IgD-negative memory B cell (primary cell): Measurements from ENCODE around the gene HYOU1. TPM values are rescaled to one million over a fixed set of nuclear protein-coding genes. Genes with fewer than 3 reads are reported as not detected.
"Not testable (repeated sequence)": the region's sequence is repeated elsewhere in the genome, so short reads cannot be mapped to it uniquely, and the experiment has no call there.

Experiments
- H3K27ac Mint-ChIP-seq, 3 donors: one replicate each; pipeline ENCODE4 v1.8.0; 2020 to 2022; ENCODE audit warnings: mild to moderate bottlenecking in 3 of 3, mixed read lengths in 3 of 3, moderate library complexity in 1 of 3
- H3K27me3 Mint-ChIP-seq: one replicate; pipeline ENCODE4 v1.8.0; 2021; ENCODE audit warnings: mixed read lengths
- H3K36me3 Mint-ChIP-seq: one replicate; pipeline ENCODE4 v1.8.0; 2020; ENCODE audit warnings: mild to moderate bottlenecking, mixed read lengths
- H3K4me1 Mint-ChIP-seq, 3 donors: one replicate each; pipeline ENCODE4 v1.8.0; 2020 to 2022; ENCODE audit warnings: mixed read lengths in 3 of 3, mild to moderate bottlenecking in 1 of 3
- H3K4me3 Mint-ChIP-seq, 4 donors: one replicate each; pipeline ENCODE4 v1.8.0; 2020 to 2022; ENCODE audit warnings: mild to moderate bottlenecking in 4 of 4, mixed read lengths in 4 of 4, moderate library complexity in 3 of 4
- H3K9me3 Mint-ChIP-seq, 3 donors: one replicate each; pipeline ENCODE4 v1.8.0; 2020 to 2021; ENCODE audit warnings: mixed read lengths in 3 of 3, mild to moderate bottlenecking in 1 of 3
- polyA plus RNA-seq: library from polyadenylated mRNA; unstranded; fragments of 300-500 nt; fragmentation: Illumina TruSeq; gene quantifications from one replicate; pipeline ENCODE4 v1.2.3, GENCODE V29; 2021

The HYOU1 gene
- polyA plus RNA-seq, 1 donor from 2014 or later = 16.4 TPM

- H3K36me3 Mint-ChIP-seq = peaks cover 1% of the 10 kb centered on the region
- H3K9me3 Mint-ChIP-seq = no peaks in the 10 kb centered on the region
- H3K4me1 Mint-ChIP-seq = peaks cover 11 to 18% (median 14%) of the 10 kb centered on the region in 3 donors
- peak overlapping the region in 1 of 4 donors; percentile 80 for H3K4me3 Mint-ChIP-seq
- no peak overlapping the region for H3K27ac Mint-ChIP-seq
- no peaks in the 10 kb centered on the region for H3K27me3 Mint-ChIP-seq
These were observed 30.0 kb downstream of the HYOU1 start for GRCh38 chr11:119026970-119027369.

GRCh38 chr11:119025978-119026766 is 30.8 kb downstream of the HYOU1 start:
- H3K9me3 Mint-ChIP-seq = no peaks in the 10 kb centered on the region
- H3K27ac Mint-ChIP-seq = peak overlapping the region in 1 of 3 donors; percentile 15
- H3K36me3 Mint-ChIP-seq = peaks cover 3% of the 10 kb centered on the region
- peak overlapping the region in 1 of 4 donors; percentile 29 for H3K4me3 Mint-ChIP-seq
- H3K4me1 Mint-ChIP-seq = peaks cover 15 to 23% (median 17%) of the 10 kb centered on the region in 3 donors
- no peaks in the 10 kb centered on the region for H3K27me3 Mint-ChIP-seq

- H3K27ac Mint-ChIP-seq = peak overlapping the region in 2 of 3 donors; percentile 33 to 55
- H3K27me3 Mint-ChIP-seq = no peaks in the 10 kb centered on the region
- H3K4me3 Mint-ChIP-seq = peak overlapping the region in 1 of 4 donors; percentile 29
- H3K4me1 Mint-ChIP-seq = peaks cover 15 to 23% (median 18%) of the 10 kb centered on the region in 3 donors
- no peaks in the 10 kb centered on the region for H3K9me3 Mint-ChIP-seq
- H3K36me3 Mint-ChIP-seq = peaks cover 3% of the 10 kb centered on the region
These were observed 31.5 kb downstream of the HYOU1 start for GRCh38 chr11:119025541-119025940.

GRCh38 chr11:119025099-119025473 is 31.9 kb downstream of the HYOU1 start:
- H3K36me3 Mint-ChIP-seq = peaks cover 3% of the 10 kb centered on the region
- H3K9me3 Mint-ChIP-seq = no peaks in the 10 kb centered on the region
- peak overlapping the region in 1 of 3 donors; percentile 55 for H3K27ac Mint-ChIP-seq
- H3K4me3 Mint-ChIP-seq = peak overlapping the region in 1 of 4 donors; percentile 78
- no peaks in the 10 kb centered on the region for H3K27me3 Mint-ChIP-seq
- peaks cover 16 to 24% (median 20%) of the 10 kb centered on the region in 3 donors for H3K4me1 Mint-ChIP-seq

GRCh38 chr11:119024430-119025098 is 32.4 kb downstream of the HYOU1 start:
- H3K27ac Mint-ChIP-seq = peak overlapping the region in 2 of 3 donors; percentile 58 to 90
- peaks cover 14 to 24% (median 21%) of the 10 kb centered on the region in 3 donors for H3K4me1 Mint-ChIP-seq
- peak overlapping the region in 1 of 4 donors; percentile 78 for H3K4me3 Mint-ChIP-seq
- no peaks in the 10 kb centered on the region for H3K9me3 Mint-ChIP-seq
- H3K36me3 Mint-ChIP-seq = peaks cover 3% of the 10 kb centered on the region
- no peaks in the 10 kb centered on the region for H3K27me3 Mint-ChIP-seq

- Mint-ChIP-seq H3K27me3 (no peaks in the 10 kb centered on the region), H3K9me3 (no peaks in the 10 kb centered on the region), H3K36me3 (peaks cover 3% of the 10 kb centered on the region), H3K27ac (no peak overlapping the region), H3K4me1 (peaks cover 11 to 20% (median 16%) of the 10 kb centered on the region in 3 donors), H3K4me3 (peak overlapping the region in 1 of 4 donors; percentile 78)
These were observed 33.3 kb downstream of the HYOU1 start for GRCh38 chr11:119023741-119024140.

- Mint-ChIP-seq H3K9me3 (no peaks in the 10 kb centered on the region), H3K27me3 (no peaks in the 10 kb centered on the region), H3K27ac (peak overlapping the region in 1 of 3 donors; percentile 70), H3K4me3 (peak overlapping the region in 2 of 4 donors; percentile 81 to 82), H3K36me3 (peaks cover 9% of the 10 kb centered on the region), H3K4me1 (peaks cover 17 to 35% (median 22%) of the 10 kb centered on the region in 3 donors)
These were observed 35.4 kb downstream of the HYOU1 start for GRCh38 chr11:119021631-119022030.

GRCh38 chr11:119019996-119020395 is 37.0 kb downstream of the HYOU1 start:
- H3K27me3 Mint-ChIP-seq = no peaks in the 10 kb centered on the region
- peaks cover 30 to 32% (median 32%) of the 10 kb centered on the region in 3 donors for H3K4me1 Mint-ChIP-seq
- H3K4me3 Mint-ChIP-seq = peak overlapping the region; percentile 98 to 100 (median 100)
- no peaks in the 10 kb centered on the region for H3K9me3 Mint-ChIP-seq
- peaks cover 9% of the 10 kb centered on the region for H3K36me3 Mint-ChIP-seq
- peak overlapping the region in 2 of 3 donors; percentile 99 to 100 for H3K27ac Mint-ChIP-seq

- Mint-ChIP-seq H3K9me3 (no peaks in the 10 kb centered on the region), H3K4me1 (peaks cover 28 to 32% (median 31%) of the 10 kb centered on the region in 3 donors), H3K27me3 (no peaks in the 10 kb centered on the region), H3K36me3 (peaks cover 12% of the 10 kb centered on the region), H3K27ac (peak within 1 kb of the TSS; percentile 99 to 100 (median 99)), H3K4me3 (peak within 1 kb of the TSS; percentile 98 to 100 (median 100))
These were observed 38.7 kb downstream of the HYOU1 start, which contains the start of the genes RPS25 and TRAPPC4 for GRCh38 chr11:119018074-119018938. Gene RPS25, minus strand, starts transcription at chr11:119018343. Its CDS starts 59 bp downstream, at chr11:119018284. Gene TRAPPC4, plus strand, starts transcription at chr11:119018766. Its CDS starts 30 bp downstream, at chr11:119018796.

- not testable (repeated sequence) for H3K9me3 Mint-ChIP-seq, H3K27me3 Mint-ChIP-seq
- Mint-ChIP-seq H3K4me1 (peaks cover 28 to 38% (median 31%) of the 10 kb centered on the region in 3 donors), H3K27ac (peak overlapping the region; percentile 99 to 100 (median 99)), H3K4me3 (peak overlapping the region; percentile 98 to 100 (median 100)), H3K36me3 (peaks cover 12% of the 10 kb centered on the region)
These were observed 39.6 kb downstream of the HYOU1 start for GRCh38 chr11:119017377-119017776.

GRCh38 chr11:119016216-119017009 is 40.6 kb downstream of the HYOU1 start:
- H3K27ac Mint-ChIP-seq = peak overlapping the region; percentile 92 to 100 (median 99)
- no peaks in the 10 kb centered on the region for H3K9me3 Mint-ChIP-seq
- H3K4me1 Mint-ChIP-seq = peaks cover 25 to 37% (median 29%) of the 10 kb centered on the region in 3 donors
- H3K27me3 Mint-ChIP-seq = no peaks in the 10 kb centered on the region
- H3K36me3 Mint-ChIP-seq = peaks cover 10% of the 10 kb centered on the region
- peak overlapping the region in 2 of 4 donors; percentile 99 to 100 for H3K4me3 Mint-ChIP-seq

- Mint-ChIP-seq H3K9me3 (no peaks in the 10 kb centered on the region), H3K27ac (peak overlapping the region in 2 of 3 donors; percentile 28 to 92), H3K4me1 (peaks cover 22 to 32% (median 27%) of the 10 kb centered on the region in 3 donors), H3K36me3 (peaks cover 10% of the 10 kb centered on the region), H3K27me3 (no peaks in the 10 kb centered on the region), H3K4me3 (peak overlapping the region in 1 of 4 donors; percentile 76)
These were observed 41.9 kb downstream of the HYOU1 start for GRCh38 chr11:119015054-119015611.

GRCh38 chr11:119014209-119014924 is 42.6 kb downstream of the HYOU1 start:
- Mint-ChIP-seq H3K4me1 (peaks cover 21 to 26% (median 22%) of the 10 kb centered on the region in 3 donors), H3K36me3 (peaks cover 10% of the 10 kb centered on the region), H3K27me3 (no peaks in the 10 kb centered on the region), H3K27ac (peak overlapping the region in 1 of 3 donors; percentile 92), H3K9me3 (no peaks in the 10 kb centered on the region), H3K4me3 (peak overlapping the region in 1 of 4 donors; percentile 76)
